GM18519 (cell line): ENCODE measurements around the gene UBE2Z.

Source experiments
- ATAC-seq: cut with Tn5 transposase; IDR thresholded peaks from one replicate; pipeline ENCODE4 v1.9.1; 2021; ENCODE audit warnings: mild to moderate bottlenecking, moderate library complexity; ENCODE audit not compliant: unreplicated experiment, low FRiP score

The UBE2Z gene

GRCh38 chr17:48951572-48951971 lies 43.4 kb downstream of the UBE2Z start:
- ATAC-seq: no peak

GRCh38 chr17:48952904-48953303 lies 44.7 kb downstream of the UBE2Z start:
- no peak for ATAC-seq

- ATAC-seq: no peak
Observed at GRCh38 chr17:48954300-48954755, 46.1 kb downstream of the UBE2Z start.

- no peak for ATAC-seq
Observed at GRCh38 chr17:48960834-48961515, 52.8 kb downstream of the UBE2Z start.

DNA sequence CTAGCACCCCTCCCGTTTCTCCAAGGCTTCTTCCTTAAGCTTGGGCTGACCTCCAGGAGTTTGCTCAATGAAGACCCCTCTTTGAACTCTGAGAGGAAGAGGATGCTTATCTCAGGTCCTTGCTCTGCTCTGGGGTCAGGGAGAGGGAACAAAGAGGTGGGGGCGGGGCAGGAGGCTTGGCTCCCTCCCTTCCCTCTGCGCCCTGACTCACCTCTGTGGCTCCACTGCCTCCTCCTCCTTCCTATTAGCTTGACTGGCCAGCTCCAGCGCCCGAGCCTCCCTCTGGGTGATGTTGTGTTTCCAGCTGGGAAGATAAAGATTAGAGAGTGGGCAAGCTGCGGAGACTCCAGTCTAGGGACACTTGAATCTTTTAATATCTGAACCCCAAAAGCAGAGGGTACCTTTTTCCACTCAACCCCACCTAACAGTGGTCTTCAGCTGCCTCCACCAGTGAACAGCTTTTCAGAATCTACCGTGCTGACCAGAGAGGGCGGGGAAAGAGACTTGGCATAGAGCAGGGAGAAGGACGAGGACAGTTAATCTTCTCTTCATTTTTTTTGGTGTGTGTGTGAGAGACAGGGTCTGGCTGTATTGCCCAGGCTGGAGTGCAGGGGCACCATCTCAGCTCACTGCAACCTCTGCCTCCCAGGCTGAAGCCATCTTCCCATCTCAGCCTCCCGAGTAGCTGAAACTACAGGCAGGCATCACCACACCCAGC lies 53.5 kb downstream of the UBE2Z start:
- no peak for ATAC-seq

DNA sequence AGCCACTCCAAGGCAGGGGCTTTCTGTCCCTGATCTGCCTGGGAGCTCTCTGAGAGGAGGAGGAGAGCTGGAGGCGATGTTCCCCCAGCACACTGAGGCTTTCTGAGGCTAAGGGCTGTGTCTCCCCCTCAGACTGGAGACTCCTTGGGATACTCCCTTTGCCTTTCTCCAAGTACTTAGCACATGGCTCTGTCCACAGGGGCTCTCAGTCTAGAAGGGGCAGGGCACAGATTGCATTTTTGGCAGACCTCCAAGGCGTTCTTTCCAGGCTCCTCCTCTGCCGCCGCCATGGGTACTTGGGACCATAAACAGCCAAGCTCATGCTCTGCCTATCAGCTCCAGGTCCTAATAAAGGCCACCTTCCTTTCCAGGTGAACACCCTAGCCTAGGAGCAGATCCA lies 62.0 kb downstream of the UBE2Z start:
- no peak for ATAC-seq

- no peak for ATAC-seq
Observed at GRCh38 chr17:48970865-48971687, 62.9 kb downstream of the UBE2Z start.

- no peak for ATAC-seq
Observed at GRCh38 chr17:48972749-48973097, 64.5 kb downstream of the UBE2Z start.

DNA sequence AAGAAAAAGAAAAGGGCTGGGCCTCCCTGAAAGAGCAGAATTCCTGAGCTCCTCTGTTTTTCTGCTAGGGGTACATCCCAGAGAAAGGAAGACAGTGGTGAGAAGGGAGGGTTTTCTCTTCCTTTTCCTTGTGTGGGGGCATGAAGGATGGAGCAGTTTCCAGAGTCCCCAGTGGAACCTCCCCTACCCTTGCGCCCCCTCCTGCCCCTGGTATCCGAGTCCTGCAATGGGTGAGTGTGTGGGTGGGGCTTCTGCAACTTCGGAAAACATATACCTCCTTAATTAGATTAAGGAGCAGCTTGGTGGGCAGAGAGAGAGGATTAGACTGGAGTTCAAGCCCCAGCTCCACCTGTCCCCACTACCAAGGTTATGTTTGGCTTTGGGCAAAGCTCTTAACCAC lies 65.6 kb downstream of the UBE2Z start:
- no peak for ATAC-seq
